ENCODE measurements around the gene PYGM. TPM values are rescaled to one million over a fixed set of nuclear protein-coding genes. Genes with fewer than 3 reads are reported as not detected.
A peak's percentile ranks its signal among the peaks of the same experiment; 100 is the strongest.

Gene PYGM
- total and polyA plus RNA-seq, 2 experiments from 2014 or later: 1.5 to 3.9 TPM

DNA sequence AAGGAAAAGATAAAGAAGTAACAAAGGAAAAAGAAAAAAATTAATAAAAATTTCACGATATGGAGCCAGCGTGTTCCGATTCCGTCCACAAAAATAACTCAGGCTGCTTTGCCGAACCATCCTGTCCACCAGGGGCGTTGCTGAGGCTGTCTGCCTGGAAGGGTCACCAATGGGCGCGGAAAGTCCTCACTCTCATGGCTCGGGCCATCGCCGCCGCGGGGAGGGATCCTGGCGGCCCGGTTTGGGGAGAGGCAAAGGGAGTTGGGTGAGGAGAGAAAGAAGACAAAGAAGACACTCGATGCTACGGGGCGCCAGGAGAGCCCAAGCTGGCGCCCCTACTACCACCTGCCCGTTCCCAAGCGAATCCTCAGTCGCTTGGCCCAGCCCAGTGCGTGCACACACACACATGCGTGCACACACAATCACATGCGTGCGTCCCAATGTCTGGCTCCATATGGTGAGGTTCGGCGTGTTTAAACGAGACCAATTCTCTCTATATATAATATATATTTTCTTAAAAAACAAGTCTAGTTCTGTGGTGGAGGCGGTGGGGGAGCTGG, 5.6 kb upstream of the PYGM start:
- no peaks in the 10 kb centered on the region for H3K9me2 ChIP-seq (ENCODE audit: insufficient read depth)
- ATAC-seq (peak; percentile 3), DNase-seq (ENCODE audit: low spot score) (peak; percentile 80)
- Mint-ChIP-seq H3K27me3 (ENCODE audit: insufficient read depth, low read depth, poor library complexity) (peaks cover 38% of the 10 kb centered on the region), H3K4me1 (peaks cover 73% of the 10 kb centered on the region), H3K9me3 (no peaks in the 10 kb centered on the region; the same call in 1 of the 3 replicates), H3K27ac (peak overlapping the region; percentile 80; the same call in 1 of the 2 replicates), H3K4me3 (no peak overlapping the region; the same call in 2 of the 3 replicates), H3K36me3 (ENCODE audit: low read depth) (peaks cover 78% of the 10 kb centered on the region)
- no peak overlapping the region for H3K4me2 ChIP-seq
- H3K27me3 ChIP-seq (ENCODE audit: insufficient read depth): no peaks in the 10 kb centered on the region
- H3K36me3 ChIP-seq (ENCODE audit: insufficient read depth): peaks cover 43% of the 10 kb centered on the region
- TF ChIP-seq, protein P1, sequence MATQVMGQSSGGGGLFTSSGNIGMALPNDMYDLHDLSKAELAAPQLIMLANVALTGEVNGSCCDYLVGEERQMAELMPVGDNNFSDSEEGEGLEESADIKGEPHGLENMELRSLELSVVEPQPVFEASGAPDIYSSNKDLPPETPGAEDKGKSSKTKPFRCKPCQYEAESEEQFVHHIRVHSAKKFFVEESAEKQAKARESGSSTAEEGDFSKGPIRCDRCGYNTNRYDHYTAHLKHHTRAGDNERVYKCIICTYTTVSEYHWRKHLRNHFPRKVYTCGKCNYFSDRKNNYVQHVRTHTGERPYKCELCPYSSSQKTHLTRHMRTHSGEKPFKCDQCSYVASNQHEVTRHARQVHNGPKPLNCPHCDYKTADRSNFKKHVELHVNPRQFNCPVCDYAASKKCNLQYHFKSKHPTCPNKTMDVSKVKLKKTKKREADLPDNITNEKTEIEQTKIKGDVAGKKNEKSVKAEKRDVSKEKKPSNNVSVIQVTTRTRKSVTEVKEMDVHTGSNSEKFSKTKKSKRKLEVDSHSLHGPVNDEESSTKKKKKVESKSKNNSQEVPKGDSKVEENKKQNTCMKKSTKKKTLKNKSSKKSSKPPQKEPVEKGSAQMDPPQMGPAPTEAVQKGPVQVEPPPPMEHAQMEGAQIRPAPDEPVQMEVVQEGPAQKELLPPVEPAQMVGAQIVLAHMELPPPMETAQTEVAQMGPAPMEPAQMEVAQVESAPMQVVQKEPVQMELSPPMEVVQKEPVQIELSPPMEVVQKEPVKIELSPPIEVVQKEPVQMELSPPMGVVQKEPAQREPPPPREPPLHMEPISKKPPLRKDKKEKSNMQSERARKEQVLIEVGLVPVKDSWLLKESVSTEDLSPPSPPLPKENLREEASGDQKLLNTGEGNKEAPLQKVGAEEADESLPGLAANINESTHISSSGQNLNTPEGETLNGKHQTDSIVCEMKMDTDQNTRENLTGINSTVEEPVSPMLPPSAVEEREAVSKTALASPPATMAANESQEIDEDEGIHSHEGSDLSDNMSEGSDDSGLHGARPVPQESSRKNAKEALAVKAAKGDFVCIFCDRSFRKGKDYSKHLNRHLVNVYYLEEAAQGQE (IDR thresholded peaks at IDR 0.05; ENCODE audit: unreplicated experiment): no peak
- TF ChIP-seq JUNB (IDR thresholded peaks at IDR 0.05; ENCODE audit: unreplicated experiment) (no peak), EZH2phosphoT487 (IDR thresholded peaks at IDR 0.05; ENCODE audit: unreplicated experiment) (no peak), EZH2 (IDR thresholded peaks at IDR 0.05; ENCODE audit: low read depth, unreplicated experiment) (no peak), ZNF331 (CRISPR knock-in tag; IDR thresholded peaks at IDR 0.05; ENCODE audit: low read depth) (no peak), CREB1 (CRISPR knock-in tag; IDR thresholded peaks at IDR 0.05; ENCODE audit: low read depth) (no peak), ZNF114 (CRISPR knock-in tag; IDR thresholded peaks at IDR 0.05) (no peak), STAT1 (IDR thresholded peaks at IDR 0.05; ENCODE audit: unreplicated experiment) (no peak), NANOG (IDR thresholded peaks at IDR 0.05; ENCODE audit: borderline replicate concordance) (no peak), POLR2AphosphoS5 (IDR thresholded peaks at IDR 0.05; ENCODE audit: low read depth) (peak; percentile 49; the same call in 1 of the 2 replicates)
- TF ChIP-seq, protein P2, sequence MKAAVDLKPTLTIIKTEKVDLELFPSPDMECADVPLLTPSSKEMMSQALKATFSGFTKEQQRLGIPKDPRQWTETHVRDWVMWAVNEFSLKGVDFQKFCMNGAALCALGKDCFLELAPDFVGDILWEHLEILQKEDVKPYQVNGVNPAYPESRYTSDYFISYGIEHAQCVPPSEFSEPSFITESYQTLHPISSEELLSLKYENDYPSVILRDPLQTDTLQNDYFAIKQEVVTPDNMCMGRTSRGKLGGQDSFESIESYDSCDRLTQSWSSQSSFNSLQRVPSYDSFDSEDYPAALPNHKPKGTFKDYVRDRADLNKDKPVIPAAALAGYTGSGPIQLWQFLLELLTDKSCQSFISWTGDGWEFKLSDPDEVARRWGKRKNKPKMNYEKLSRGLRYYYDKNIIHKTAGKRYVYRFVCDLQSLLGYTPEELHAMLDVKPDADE (IDR thresholded peaks at IDR 0.05): no peak
- TF ChIP-seq, protein P3, sequence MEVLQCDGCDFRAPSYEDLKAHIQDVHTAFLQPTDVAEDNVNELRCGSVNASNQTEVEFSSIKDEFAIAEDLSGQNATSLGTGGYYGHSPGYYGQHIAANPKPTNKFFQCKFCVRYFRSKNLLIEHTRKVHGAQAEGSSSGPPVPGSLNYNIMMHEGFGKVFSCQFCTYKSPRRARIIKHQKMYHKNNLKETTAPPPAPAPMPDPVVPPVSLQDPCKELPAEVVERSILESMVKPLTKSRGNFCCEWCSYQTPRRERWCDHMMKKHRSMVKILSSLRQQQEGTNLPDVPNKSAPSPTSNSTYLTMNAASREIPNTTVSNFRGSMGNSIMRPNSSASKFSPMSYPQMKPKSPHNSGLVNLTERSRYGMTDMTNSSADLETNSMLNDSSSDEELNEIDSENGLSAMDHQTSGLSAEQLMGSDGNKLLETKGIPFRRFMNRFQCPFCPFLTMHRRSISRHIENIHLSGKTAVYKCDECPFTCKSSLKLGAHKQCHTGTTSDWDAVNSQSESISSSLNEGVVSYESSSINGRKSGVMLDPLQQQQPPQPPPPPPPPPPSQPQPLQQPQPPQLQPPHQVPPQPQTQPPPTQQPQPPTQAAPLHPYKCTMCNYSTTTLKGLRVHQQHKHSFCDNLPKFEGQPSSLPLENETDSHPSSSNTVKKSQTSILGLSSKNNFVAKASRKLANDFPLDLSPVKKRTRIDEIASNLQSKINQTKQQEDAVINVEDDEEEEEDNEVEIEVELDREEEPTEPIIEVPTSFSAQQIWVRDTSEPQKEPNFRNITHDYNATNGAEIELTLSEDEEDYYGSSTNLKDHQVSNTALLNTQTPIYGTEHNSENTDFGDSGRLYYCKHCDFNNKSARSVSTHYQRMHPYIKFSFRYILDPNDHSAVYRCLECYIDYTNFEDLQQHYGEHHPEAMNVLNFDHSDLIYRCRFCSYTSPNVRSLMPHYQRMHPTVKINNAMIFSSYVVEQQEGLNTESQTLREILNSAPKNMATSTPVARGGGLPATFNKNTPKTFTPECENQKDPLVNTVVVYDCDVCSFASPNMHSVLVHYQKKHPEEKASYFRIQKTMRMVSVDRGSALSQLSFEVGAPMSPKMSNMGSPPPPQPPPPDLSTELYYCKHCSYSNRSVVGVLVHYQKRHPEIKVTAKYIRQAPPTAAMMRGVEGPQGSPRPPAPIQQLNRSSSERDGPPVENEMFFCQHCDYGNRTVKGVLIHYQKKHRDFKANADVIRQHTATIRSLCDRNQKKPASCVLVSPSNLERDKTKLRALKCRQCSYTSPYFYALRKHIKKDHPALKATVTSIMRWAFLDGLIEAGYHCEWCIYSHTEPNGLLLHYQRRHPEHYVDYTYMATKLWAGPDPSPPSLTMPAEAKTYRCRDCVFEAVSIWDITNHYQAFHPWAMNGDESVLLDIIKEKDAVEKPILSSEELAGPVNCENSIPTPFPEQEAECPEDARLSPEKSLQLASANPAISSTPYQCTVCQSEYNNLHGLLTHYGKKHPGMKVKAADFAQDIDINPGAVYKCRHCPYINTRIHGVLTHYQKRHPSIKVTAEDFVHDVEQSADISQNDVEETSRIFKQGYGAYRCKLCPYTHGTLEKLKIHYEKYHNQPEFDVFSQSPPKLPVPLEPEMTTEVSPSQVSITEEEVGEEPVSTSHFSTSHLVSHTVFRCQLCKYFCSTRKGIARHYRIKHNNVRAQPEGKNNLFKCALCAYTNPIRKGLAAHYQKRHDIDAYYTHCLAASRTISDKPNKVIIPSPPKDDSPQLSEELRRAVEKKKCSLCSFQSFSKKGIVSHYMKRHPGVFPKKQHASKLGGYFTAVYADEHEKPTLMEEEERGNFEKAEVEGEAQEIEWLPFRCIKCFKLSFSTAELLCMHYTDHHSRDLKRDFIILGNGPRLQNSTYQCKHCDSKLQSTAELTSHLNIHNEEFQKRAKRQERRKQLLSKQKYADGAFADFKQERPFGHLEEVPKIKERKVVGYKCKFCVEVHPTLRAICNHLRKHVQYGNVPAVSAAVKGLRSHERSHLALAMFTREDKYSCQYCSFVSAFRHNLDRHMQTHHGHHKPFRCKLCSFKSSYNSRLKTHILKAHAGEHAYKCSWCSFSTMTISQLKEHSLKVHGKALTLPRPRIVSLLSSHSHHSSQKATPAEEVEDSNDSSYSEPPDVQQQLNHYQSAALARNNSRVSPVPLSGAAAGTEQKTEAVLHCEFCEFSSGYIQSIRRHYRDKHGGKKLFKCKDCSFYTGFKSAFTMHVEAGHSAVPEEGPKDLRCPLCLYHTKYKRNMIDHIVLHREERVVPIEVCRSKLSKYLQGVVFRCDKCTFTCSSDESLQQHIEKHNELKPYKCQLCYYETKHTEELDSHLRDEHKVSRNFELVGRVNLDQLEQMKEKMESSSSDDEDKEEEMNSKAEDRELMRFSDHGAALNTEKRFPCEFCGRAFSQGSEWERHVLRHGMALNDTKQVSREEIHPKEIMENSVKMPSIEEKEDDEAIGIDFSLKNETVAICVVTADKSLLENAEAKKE (CRISPR knock-in tag; IDR thresholded peaks at IDR 0.05): no peak
- TF ChIP-seq, protein P4, sequence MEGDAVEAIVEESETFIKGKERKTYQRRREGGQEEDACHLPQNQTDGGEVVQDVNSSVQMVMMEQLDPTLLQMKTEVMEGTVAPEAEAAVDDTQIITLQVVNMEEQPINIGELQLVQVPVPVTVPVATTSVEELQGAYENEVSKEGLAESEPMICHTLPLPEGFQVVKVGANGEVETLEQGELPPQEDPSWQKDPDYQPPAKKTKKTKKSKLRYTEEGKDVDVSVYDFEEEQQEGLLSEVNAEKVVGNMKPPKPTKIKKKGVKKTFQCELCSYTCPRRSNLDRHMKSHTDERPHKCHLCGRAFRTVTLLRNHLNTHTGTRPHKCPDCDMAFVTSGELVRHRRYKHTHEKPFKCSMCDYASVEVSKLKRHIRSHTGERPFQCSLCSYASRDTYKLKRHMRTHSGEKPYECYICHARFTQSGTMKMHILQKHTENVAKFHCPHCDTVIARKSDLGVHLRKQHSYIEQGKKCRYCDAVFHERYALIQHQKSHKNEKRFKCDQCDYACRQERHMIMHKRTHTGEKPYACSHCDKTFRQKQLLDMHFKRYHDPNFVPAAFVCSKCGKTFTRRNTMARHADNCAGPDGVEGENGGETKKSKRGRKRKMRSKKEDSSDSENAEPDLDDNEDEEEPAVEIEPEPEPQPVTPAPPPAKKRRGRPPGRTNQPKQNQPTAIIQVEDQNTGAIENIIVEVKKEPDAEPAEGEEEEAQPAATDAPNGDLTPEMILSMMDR (conservative IDR thresholded peaks at IDR 0.05; ENCODE audit: low read depth in 2 of 2): peak; percentile 68 to 71
- no peak overlapping the region for H2AFZ ChIP-seq
- peaks cover 54% of the 10 kb centered on the region for H3K4me1 ChIP-seq (ENCODE audit: insufficient read depth)
- no peak overlapping the region for H3K4me3 ChIP-seq
- peaks cover 81% of the 10 kb centered on the region for H3F3A ChIP-seq (replicated peaks; ENCODE audit: low read depth)
- H3K27ac ChIP-seq (ENCODE audit: low read depth): peak overlapping the region; percentile 96; the same call in 1 of the 2 replicates
- peaks cover 25% of the 10 kb centered on the region for H3K79me2 ChIP-seq (replicated peaks; ENCODE audit: insufficient read depth)
- peaks cover 44% of the 10 kb centered on the region for H4K20me1 ChIP-seq (replicated peaks; ENCODE audit: insufficient read depth)

Data from GM23338 (cell line).